ENCODE measurements around the gene MOGAT2.

MOGAT2 gene

GRCh38 chr11:75781831-75782230 is 64.2 kb downstream of the MOGAT2 start:
- Histone ChIP-seq H3K27me3 (ENCODE audit: insufficient read depth, insufficient read length) (no peaks in the 10 kb centered on the region), H3K9ac (ENCODE audit: insufficient read length, low read depth) (no peak overlapping the region), H3K4me3 (ENCODE audit: insufficient read length, low read depth) (no peak overlapping the region), H3K36me3 (ENCODE audit: insufficient read depth, insufficient read length, low read length) (no peaks in the 10 kb centered on the region), H3K9me3 (ENCODE audit: insufficient read depth, low read length) (no peaks in the 10 kb centered on the region), H3K4me1 (ENCODE audit: insufficient read depth, insufficient read length) (peaks cover 5% of the 10 kb centered on the region)
- no peak for DNase-seq (ENCODE audit: low read depth, low spot score)
- TF ChIP-seq SUZ12 (IDR thresholded peaks at IDR 0.05; ENCODE audit: extremely low read depth, insufficient read depth, insufficient read length): no peak
- no peak for TF ChIP-seq YY1 (IDR thresholded peaks at IDR 0.05; ENCODE audit: insufficient read depth, insufficient read length)
- no peak for TF ChIP-seq ZNF274 (IDR thresholded peaks at IDR 0.05; ENCODE audit: low read depth, low read length)
